ENCODE measurements around the gene ENAH. TPM values are rescaled to one million over a fixed set of nuclear protein-coding genes. Genes with fewer than 3 reads are reported as not detected.

ENAH gene
- total RNA-seq, 1 experiment from 2014 or later: 285 TPM

DNA sequence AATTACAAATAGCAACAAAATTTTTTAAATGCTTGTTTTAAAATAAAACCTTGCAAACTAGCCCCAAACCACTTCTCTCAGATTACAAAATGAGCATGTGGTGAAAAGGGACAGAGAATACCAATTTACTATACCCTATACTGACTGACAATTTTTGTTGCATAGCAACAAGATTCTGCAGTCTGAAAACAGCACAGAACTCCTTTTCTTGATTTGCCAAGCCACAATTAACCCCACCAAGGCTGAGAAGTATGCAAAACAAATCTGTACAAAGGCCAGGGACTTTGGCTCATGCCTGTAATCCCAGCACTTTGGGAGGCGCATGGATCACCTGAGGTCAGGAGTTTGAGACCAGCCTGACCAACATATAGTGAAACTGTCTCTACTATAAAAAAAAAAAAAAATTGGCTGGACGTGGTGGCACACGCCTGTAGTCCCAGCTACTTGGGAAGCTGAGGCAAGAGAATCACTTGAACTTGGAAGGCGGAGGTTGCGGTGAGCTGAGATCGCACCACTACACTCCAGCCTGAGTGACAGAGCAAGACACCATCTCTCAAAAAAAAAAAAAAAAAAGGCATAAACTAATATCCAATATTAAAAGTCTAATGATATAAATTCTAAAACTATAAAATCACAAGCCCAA lies 21.8 kb downstream of the ENAH start:
- Histone ChIP-seq H2AFZ (ENCODE audit: low read length) (no peak overlapping the region), H4K5ac (ENCODE audit: insufficient read length, low read depth, low read length) (no peak overlapping the region), H4K20me1 (ENCODE audit: control insufficient read depth, insufficient read depth, insufficient read length) (no peaks in the 10 kb centered on the region), H3K9ac (ENCODE audit: extremely low read depth, insufficient read length, low read length) (no peak overlapping the region), H3K27ac (ENCODE audit: insufficient read length, low read depth, low read length) (no peak overlapping the region), H2BK5ac (ENCODE audit: insufficient read length, low read length) (no peak overlapping the region), H2BK20ac (ENCODE audit: low read depth, low read length, poor library complexity, severe bottlenecking) (no peak overlapping the region), H4K91ac (ENCODE audit: insufficient read length, low read depth, low read length) (no peak overlapping the region), H3K79me1 (ENCODE audit: insufficient read depth, low read depth, low read length, poor library complexity, severe bottlenecking) (peaks cover 8% of the 10 kb centered on the region), H2BK120ac (ENCODE audit: low read depth, low read length, poor library complexity, severe bottlenecking) (no peak overlapping the region), H3T11ph (ENCODE audit: low read length) (no peak overlapping the region), H3K4me2 (ENCODE audit: insufficient read depth, insufficient read length, low read length) (no peak overlapping the region), H3K4ac (ENCODE audit: low read depth, low read length) (no peak overlapping the region), H3K9me3 (ENCODE audit: control insufficient read depth, low read depth, low read length) (no peaks in the 10 kb centered on the region), H3K23me2 (ENCODE audit: insufficient read length, low read depth, low read length, poor library complexity, severe bottlenecking) (no peaks in the 10 kb centered on the region), H3K14ac (ENCODE audit: insufficient read depth, low read length) (no peak overlapping the region), H3K56ac (ENCODE audit: insufficient read length, low read depth, low read length) (no peak overlapping the region), H3K18ac (ENCODE audit: insufficient read length, low read depth, low read length) (no peak overlapping the region), H2AK5ac (ENCODE audit: insufficient read length, low read length) (no peak overlapping the region), H3K27me3 (ENCODE audit: insufficient read depth, low read length) (no peaks in the 10 kb centered on the region), H3K4me1 (ENCODE audit: insufficient read depth, low read length) (peaks cover 6% of the 10 kb centered on the region), H2BK15ac (ENCODE audit: low read depth, low read length) (no peak overlapping the region), H2BK12ac (ENCODE audit: insufficient read length, low read depth, low read length) (no peak overlapping the region), H3K79me2 (ENCODE audit: insufficient read depth, low read length) (peaks cover 56% of the 10 kb centered on the region), H3K23ac (ENCODE audit: insufficient read length, low read depth, low read length) (no peak overlapping the region), H4K8ac (replicated peaks; ENCODE audit: insufficient read length, low read depth, low read length) (no peak overlapping the region)
- TF ChIP-seq, protein P1, sequence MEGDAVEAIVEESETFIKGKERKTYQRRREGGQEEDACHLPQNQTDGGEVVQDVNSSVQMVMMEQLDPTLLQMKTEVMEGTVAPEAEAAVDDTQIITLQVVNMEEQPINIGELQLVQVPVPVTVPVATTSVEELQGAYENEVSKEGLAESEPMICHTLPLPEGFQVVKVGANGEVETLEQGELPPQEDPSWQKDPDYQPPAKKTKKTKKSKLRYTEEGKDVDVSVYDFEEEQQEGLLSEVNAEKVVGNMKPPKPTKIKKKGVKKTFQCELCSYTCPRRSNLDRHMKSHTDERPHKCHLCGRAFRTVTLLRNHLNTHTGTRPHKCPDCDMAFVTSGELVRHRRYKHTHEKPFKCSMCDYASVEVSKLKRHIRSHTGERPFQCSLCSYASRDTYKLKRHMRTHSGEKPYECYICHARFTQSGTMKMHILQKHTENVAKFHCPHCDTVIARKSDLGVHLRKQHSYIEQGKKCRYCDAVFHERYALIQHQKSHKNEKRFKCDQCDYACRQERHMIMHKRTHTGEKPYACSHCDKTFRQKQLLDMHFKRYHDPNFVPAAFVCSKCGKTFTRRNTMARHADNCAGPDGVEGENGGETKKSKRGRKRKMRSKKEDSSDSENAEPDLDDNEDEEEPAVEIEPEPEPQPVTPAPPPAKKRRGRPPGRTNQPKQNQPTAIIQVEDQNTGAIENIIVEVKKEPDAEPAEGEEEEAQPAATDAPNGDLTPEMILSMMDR (conservative IDR thresholded peaks at IDR 0.05): no peak
- H3K36me3 Mint-ChIP-seq (ENCODE audit: insufficient read depth in 1 of 3, low read depth in 3 of 3): peaks cover 0 to 8% (median 5%) of the 10 kb centered on the region in 3 experiments; a peak in 3 of 7 replicates
- H3K27me3 Mint-ChIP-seq (ENCODE audit: low read depth): no peaks in the 10 kb centered on the region
- WGBS (ENCODE audit: extremely low coverage, insufficient read length, low lambda C conversion rate): no CpG with 5 or more reads among the region's 6 CpGs
- peak overlapping the region in 2 of 3 experiments; percentile 3 to 89; a peak in 4 of 7 replicates for H3K27ac Mint-ChIP-seq
- no peaks in the 10 kb centered on the region for H3K9me3 Mint-ChIP-seq
- H3K4me3 Mint-ChIP-seq: no peak overlapping the region
- H3K4me1 Mint-ChIP-seq: peaks cover 58 to 69% of the 10 kb centered on the region in 2 experiments
- DNase-seq: no peak
